Measurements from ENCODE around the gene GABBR1.

The GABBR1 gene

GRCh38 chr6:29624520-29624961, 8.4 kb downstream of the GABBR1 start:
- peaks cover 14% of the 10 kb centered on the region for H3K4me1 ChIP-seq (ENCODE audit: control insufficient read depth, insufficient read depth, low read length, poor library complexity, severe bottlenecking)
- H3K36me3 ChIP-seq (ENCODE audit: control insufficient read depth, insufficient read depth, low read length), result peaks cover 15% of the 10 kb centered on the region
- no peaks in the 10 kb centered on the region for H3K27me3 ChIP-seq (replicated peaks; ENCODE audit: control insufficient read depth, insufficient read depth, low read length, poor library complexity, severe bottlenecking)
- no peak for DNase-seq
- H3K9me3 ChIP-seq (ENCODE audit: control insufficient read depth, low read length), result no peaks in the 10 kb centered on the region
- no peak overlapping the region for H3K27ac ChIP-seq (ENCODE audit: insufficient read depth, low read length, poor library complexity, severe bottlenecking)
- no peak overlapping the region for H3K4me3 ChIP-seq (ENCODE audit: insufficient read depth, low read depth, low read length, poor library complexity, severe bottlenecking)

- no peak for DNase-seq
- Histone ChIP-seq H3K9me3 (ENCODE audit: control insufficient read depth, low read length) (no peaks in the 10 kb centered on the region), H3K4me3 (ENCODE audit: insufficient read depth, low read depth, low read length, poor library complexity, severe bottlenecking) (no peak overlapping the region), H3K36me3 (ENCODE audit: control insufficient read depth, insufficient read depth, low read length) (peaks cover 25% of the 10 kb centered on the region), H3K27me3 (replicated peaks; ENCODE audit: control insufficient read depth, insufficient read depth, low read length, poor library complexity, severe bottlenecking) (no peaks in the 10 kb centered on the region), H3K4me1 (ENCODE audit: control insufficient read depth, insufficient read depth, low read length, poor library complexity, severe bottlenecking) (no peaks in the 10 kb centered on the region), H3K27ac (ENCODE audit: insufficient read depth, low read length, poor library complexity, severe bottlenecking) (no peak overlapping the region)
Observed at GRCh38 chr6:29620630-29621029, 12.4 kb downstream of the GABBR1 start.

DNA sequence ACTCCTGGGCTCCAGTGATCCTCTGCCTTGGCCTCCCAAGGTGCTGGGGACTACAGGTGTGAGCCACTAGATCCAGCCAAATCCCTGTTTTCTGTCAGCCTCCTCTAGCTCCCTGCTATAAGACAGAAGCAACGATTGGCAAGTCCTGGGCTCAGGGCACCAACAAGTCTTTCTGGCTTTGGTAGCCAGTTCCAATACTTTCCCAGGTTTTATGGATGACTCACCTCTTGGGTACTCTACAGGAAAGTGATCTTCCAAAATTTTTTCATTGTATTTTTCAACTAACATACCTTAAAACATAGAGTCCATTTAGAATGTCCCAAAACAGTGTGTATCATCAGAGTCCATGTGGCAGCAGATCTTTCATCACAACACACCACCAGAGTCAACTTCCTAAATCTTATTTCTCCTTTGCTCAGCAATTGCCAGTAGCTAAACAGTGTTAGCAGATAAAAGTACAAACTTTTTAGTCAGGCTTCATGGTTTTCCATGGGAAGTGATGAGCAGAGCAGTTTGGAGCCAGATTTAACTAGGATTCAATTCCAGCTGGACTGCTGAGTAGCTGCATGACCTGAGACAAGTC, 13.3 kb downstream of the GABBR1 start:
- no peak overlapping the region for H3K27ac ChIP-seq (ENCODE audit: insufficient read depth, low read length, poor library complexity, severe bottlenecking)
- H3K9me3 ChIP-seq (ENCODE audit: control insufficient read depth, low read length), result no peaks in the 10 kb centered on the region

GRCh38 chr6:29617782-29618554, 15.0 kb downstream of the GABBR1 start:
- H3K27me3 ChIP-seq (replicated peaks; ENCODE audit: control insufficient read depth, insufficient read depth, low read length, poor library complexity, severe bottlenecking), result no peaks in the 10 kb centered on the region
- H3K9me3 ChIP-seq (ENCODE audit: control insufficient read depth, low read length), result no peaks in the 10 kb centered on the region
- no peak for DNase-seq
- H3K4me1 ChIP-seq (ENCODE audit: control insufficient read depth, insufficient read depth, low read length, poor library complexity, severe bottlenecking), result no peaks in the 10 kb centered on the region
- peaks cover 36% of the 10 kb centered on the region for H3K36me3 ChIP-seq (ENCODE audit: control insufficient read depth, insufficient read depth, low read length)
- H3K27ac ChIP-seq (ENCODE audit: insufficient read depth, low read length, poor library complexity, severe bottlenecking), result no peak overlapping the region
- no peak overlapping the region for H3K4me3 ChIP-seq (ENCODE audit: insufficient read depth, low read depth, low read length, poor library complexity, severe bottlenecking)

More for the DNA sequence above, 13.3 kb downstream of the GABBR1 start:
- no peak overlapping the region for H3K4me3 ChIP-seq (ENCODE audit: insufficient read depth, low read depth, low read length, poor library complexity, severe bottlenecking)
- no peaks in the 10 kb centered on the region for H3K27me3 ChIP-seq (replicated peaks; ENCODE audit: control insufficient read depth, insufficient read depth, low read length, poor library complexity, severe bottlenecking)
- no peak for DNase-seq
- peaks cover 25% of the 10 kb centered on the region for H3K36me3 ChIP-seq (ENCODE audit: control insufficient read depth, insufficient read depth, low read length)
- no peaks in the 10 kb centered on the region for H3K4me1 ChIP-seq (ENCODE audit: control insufficient read depth, insufficient read depth, low read length, poor library complexity, severe bottlenecking)

- Histone ChIP-seq H3K36me3 (ENCODE audit: control insufficient read depth, insufficient read depth, low read length) (peaks cover 61% of the 10 kb centered on the region), H3K27ac (ENCODE audit: insufficient read depth, low read length, poor library complexity, severe bottlenecking) (no peak overlapping the region), H3K27me3 (replicated peaks; ENCODE audit: control insufficient read depth, insufficient read depth, low read length, poor library complexity, severe bottlenecking) (no peaks in the 10 kb centered on the region), H3K4me3 (ENCODE audit: insufficient read depth, low read depth, low read length, poor library complexity, severe bottlenecking) (no peak overlapping the region), H3K9me3 (ENCODE audit: control insufficient read depth, low read length) (no peaks in the 10 kb centered on the region), H3K4me1 (ENCODE audit: control insufficient read depth, insufficient read depth, low read length, poor library complexity, severe bottlenecking) (no peaks in the 10 kb centered on the region)
- no peak for DNase-seq
Observed at GRCh38 chr6:29611426-29611825, 21.6 kb downstream of the GABBR1 start.

GRCh38 chr6:29610540-29610939, 22.4 kb downstream of the GABBR1 start:
- Histone ChIP-seq H3K9me3 (ENCODE audit: control insufficient read depth, low read length) (no peaks in the 10 kb centered on the region), H3K27me3 (replicated peaks; ENCODE audit: control insufficient read depth, insufficient read depth, low read length, poor library complexity, severe bottlenecking) (no peaks in the 10 kb centered on the region), H3K27ac (ENCODE audit: insufficient read depth, low read length, poor library complexity, severe bottlenecking) (no peak overlapping the region), H3K36me3 (ENCODE audit: control insufficient read depth, insufficient read depth, low read length) (peaks cover 70% of the 10 kb centered on the region), H3K4me3 (ENCODE audit: insufficient read depth, low read depth, low read length, poor library complexity, severe bottlenecking) (no peak overlapping the region), H3K4me1 (ENCODE audit: control insufficient read depth, insufficient read depth, low read length, poor library complexity, severe bottlenecking) (no peaks in the 10 kb centered on the region)
- DNase-seq, result no peak

DNA sequence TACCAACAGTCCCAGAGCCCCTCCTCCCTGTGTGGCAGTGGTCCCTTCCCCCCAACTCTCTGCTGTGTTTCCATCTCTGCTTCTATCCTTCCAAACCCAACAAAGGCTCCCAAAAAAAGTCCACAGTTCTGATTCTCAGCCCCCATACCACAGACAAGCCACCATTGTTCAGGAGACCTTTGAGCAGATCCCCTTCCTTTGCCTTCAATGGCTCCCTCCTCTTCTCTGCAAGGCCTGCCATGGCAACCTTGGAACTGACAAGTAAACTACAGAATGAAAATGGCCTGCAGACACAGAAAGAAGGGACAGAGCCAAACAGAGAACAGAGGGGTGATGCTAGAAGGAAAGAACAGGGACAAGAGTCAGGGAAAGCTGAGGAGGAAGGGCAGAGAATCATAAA, 24.9 kb downstream of the GABBR1 start:
- no peak overlapping the region for H3K27ac ChIP-seq (ENCODE audit: insufficient read depth, low read length, poor library complexity, severe bottlenecking)
- DNase-seq, result no peak
- H3K9me3 ChIP-seq (ENCODE audit: control insufficient read depth, low read length), result no peaks in the 10 kb centered on the region
- no peak overlapping the region for H3K4me3 ChIP-seq (ENCODE audit: insufficient read depth, low read depth, low read length, poor library complexity, severe bottlenecking)
- peaks cover 74% of the 10 kb centered on the region for H3K36me3 ChIP-seq (ENCODE audit: control insufficient read depth, insufficient read depth, low read length)
- no peaks in the 10 kb centered on the region for H3K27me3 ChIP-seq (replicated peaks; ENCODE audit: control insufficient read depth, insufficient read depth, low read length, poor library complexity, severe bottlenecking)
- H3K4me1 ChIP-seq (ENCODE audit: control insufficient read depth, insufficient read depth, low read length, poor library complexity, severe bottlenecking), result no peaks in the 10 kb centered on the region

DNA sequence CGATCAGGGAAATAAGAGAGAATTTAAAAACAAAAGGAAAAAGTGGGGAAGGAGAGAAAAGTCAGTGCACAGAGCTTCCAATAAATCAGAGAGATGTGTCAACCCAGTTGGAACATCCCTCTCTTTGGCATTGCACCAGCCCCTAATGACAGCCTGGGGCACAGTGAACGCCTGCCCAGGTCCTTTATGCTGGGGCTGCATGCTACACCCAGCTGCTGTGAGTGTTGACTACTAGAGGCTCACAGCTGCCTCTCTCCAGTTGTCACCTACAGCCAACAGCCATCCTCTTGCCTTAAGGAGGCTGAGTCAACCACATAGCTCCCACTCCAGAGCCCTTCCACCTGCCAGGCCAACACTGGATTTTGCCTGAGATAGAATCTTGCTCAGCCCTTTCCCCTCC, 29.1 kb downstream of the GABBR1 start:
- DNase-seq, result no peak
- H3K27me3 ChIP-seq (replicated peaks; ENCODE audit: control insufficient read depth, insufficient read depth, low read length, poor library complexity, severe bottlenecking), result no peaks in the 10 kb centered on the region
- no peaks in the 10 kb centered on the region for H3K4me1 ChIP-seq (ENCODE audit: control insufficient read depth, insufficient read depth, low read length, poor library complexity, severe bottlenecking)
- no peak overlapping the region for H3K27ac ChIP-seq (ENCODE audit: insufficient read depth, low read length, poor library complexity, severe bottlenecking)
- H3K4me3 ChIP-seq (ENCODE audit: insufficient read depth, low read depth, low read length, poor library complexity, severe bottlenecking), result no peak overlapping the region
- peaks cover 50% of the 10 kb centered on the region for H3K36me3 ChIP-seq (ENCODE audit: control insufficient read depth, insufficient read depth, low read length)
- no peaks in the 10 kb centered on the region for H3K9me3 ChIP-seq (ENCODE audit: control insufficient read depth, low read length)

DNA sequence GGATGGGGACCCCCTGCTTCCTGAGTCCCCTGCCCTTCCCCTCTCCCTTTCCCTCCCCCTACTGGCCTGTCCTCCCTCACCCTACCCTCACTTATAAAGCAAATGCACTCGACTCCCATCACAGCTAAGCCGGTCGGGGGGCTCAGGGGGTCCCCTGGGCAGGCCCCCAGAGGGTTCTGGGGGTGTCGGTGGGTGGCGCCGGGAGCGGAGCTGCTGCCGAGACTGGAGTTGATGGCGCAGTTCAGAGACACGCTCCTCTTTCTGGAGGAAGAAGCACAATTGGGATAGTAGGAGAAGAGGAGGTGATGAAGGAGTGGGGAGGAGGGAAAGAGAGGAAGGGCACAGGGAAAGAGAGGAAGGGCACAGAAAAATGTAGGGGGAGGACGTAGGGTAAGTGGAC, 29.5 kb downstream of the GABBR1 start:
- H3K9me3 ChIP-seq (ENCODE audit: control insufficient read depth, low read length), result no peaks in the 10 kb centered on the region
- H3K27me3 ChIP-seq (replicated peaks; ENCODE audit: control insufficient read depth, insufficient read depth, low read length, poor library complexity, severe bottlenecking), result no peaks in the 10 kb centered on the region
- no peak overlapping the region for H3K4me3 ChIP-seq (ENCODE audit: insufficient read depth, low read depth, low read length, poor library complexity, severe bottlenecking)
- no peaks in the 10 kb centered on the region for H3K4me1 ChIP-seq (ENCODE audit: control insufficient read depth, insufficient read depth, low read length, poor library complexity, severe bottlenecking)
- no peak overlapping the region for H3K27ac ChIP-seq (ENCODE audit: insufficient read depth, low read length, poor library complexity, severe bottlenecking)
- H3K36me3 ChIP-seq (ENCODE audit: control insufficient read depth, insufficient read depth, low read length), result peaks cover 45% of the 10 kb centered on the region
- DNase-seq, result no peak

GRCh38 chr6:29602564-29603361, 30.2 kb downstream of the GABBR1 start:
- DNase-seq, result no peak
- H3K36me3 ChIP-seq (ENCODE audit: control insufficient read depth, insufficient read depth, low read length), result peaks cover 42% of the 10 kb centered on the region
- no peak overlapping the region for H3K4me3 ChIP-seq (ENCODE audit: insufficient read depth, low read depth, low read length, poor library complexity, severe bottlenecking)
- no peak overlapping the region for H3K27ac ChIP-seq (ENCODE audit: insufficient read depth, low read length, poor library complexity, severe bottlenecking)
- no peaks in the 10 kb centered on the region for H3K27me3 ChIP-seq (replicated peaks; ENCODE audit: control insufficient read depth, insufficient read depth, low read length, poor library complexity, severe bottlenecking)
- no peaks in the 10 kb centered on the region for H3K4me1 ChIP-seq (ENCODE audit: control insufficient read depth, insufficient read depth, low read length, poor library complexity, severe bottlenecking)
- no peaks in the 10 kb centered on the region for H3K9me3 ChIP-seq (ENCODE audit: control insufficient read depth, low read length)
